ENCODE measurements around the gene ERVK3-1. TPM values are rescaled to one million over a fixed set of nuclear protein-coding genes. Genes with fewer than 3 reads are reported as not detected.

Gene ERVK3-1
- polyA plus RNA-seq, 1 donor from 2014 or later: 141 TPM

GRCh38 chr19:58354478-58355030, 49.4 kb downstream of the ERVK3-1 start:
- no peaks in the 10 kb centered on the region for H3K79me2 ChIP-seq (replicated peaks; ENCODE audit: insufficient read depth, low read length)
- H3K9me2 ChIP-seq (ENCODE audit: insufficient read depth, low read length): no peaks in the 10 kb centered on the region
- TF ChIP-seq POLR2AphosphoS5 (IDR thresholded peaks at IDR 0.05) (no peak), EZH2 (IDR thresholded peaks at IDR 0.05; ENCODE audit: borderline replicate concordance, insufficient read depth, low read length, poor library complexity, severe bottlenecking) (no peak), REST (IDR thresholded peaks at IDR 0.05; ENCODE audit: borderline replicate concordance) (no peak), SMC3 (conservative IDR thresholded peaks at IDR 0.05; ENCODE audit: poor library complexity) (no peak), RAD21 (conservative IDR thresholded peaks at IDR 0.05) (no peak), TAF1 (IDR thresholded peaks at IDR 0.05; ENCODE audit: low read depth) (no peak), EP300 (conservative IDR thresholded peaks at IDR 0.05; ENCODE audit: poor library complexity, severe bottlenecking) (no peak), MXI1 (conservative IDR thresholded peaks at IDR 0.05; ENCODE audit: poor library complexity, severe bottlenecking) (no peak), CTCF (IDR thresholded peaks at IDR 0.05; ENCODE audit: poor library complexity, severe bottlenecking) (no peak)
- H3K4me3 ChIP-seq (ENCODE audit: low read length): no peak overlapping the region
- no peaks in the 10 kb centered on the region for H4K20me1 ChIP-seq (ENCODE audit: insufficient read depth)
- no peaks in the 10 kb centered on the region for H3K27me3 ChIP-seq (ENCODE audit: insufficient read depth, low read depth, low read length)
- H3K36me3 ChIP-seq (ENCODE audit: insufficient read depth, low read length): no peaks in the 10 kb centered on the region
- H3K9me3 ChIP-seq (ENCODE audit: low read length): no peaks in the 10 kb centered on the region
- H3K4me2 ChIP-seq (ENCODE audit: low read length): no peak overlapping the region
- H3K27ac ChIP-seq (ENCODE audit: low read length): no peak overlapping the region
- H3K9ac ChIP-seq (ENCODE audit: low read length): no peak overlapping the region
- no peaks in the 10 kb centered on the region for H3F3A ChIP-seq (ENCODE audit: insufficient read depth, low read length, poor library complexity, severe bottlenecking)
- no peak overlapping the region for H2AFZ ChIP-seq (ENCODE audit: low read depth, low read length)

- Histone ChIP-seq H3K36me3 (ENCODE audit: insufficient read depth, low read length) (no peaks in the 10 kb centered on the region), H3K9me3 (ENCODE audit: low read length) (no peaks in the 10 kb centered on the region), H3K27me3 (ENCODE audit: insufficient read depth, low read depth, low read length) (no peaks in the 10 kb centered on the region), H3F3A (ENCODE audit: insufficient read depth, low read length, poor library complexity, severe bottlenecking) (no peaks in the 10 kb centered on the region), H3K79me2 (replicated peaks; ENCODE audit: insufficient read depth, low read length) (no peaks in the 10 kb centered on the region), H3K9me2 (ENCODE audit: insufficient read depth, low read length) (no peaks in the 10 kb centered on the region), H4K20me1 (ENCODE audit: insufficient read depth) (no peaks in the 10 kb centered on the region), H3K4me3 (ENCODE audit: low read length) (no peak overlapping the region), H3K27ac (ENCODE audit: low read length) (no peak overlapping the region), H3K4me2 (ENCODE audit: low read length) (no peak overlapping the region), H3K9ac (ENCODE audit: low read length) (no peak overlapping the region), H2AFZ (ENCODE audit: low read depth, low read length) (no peak overlapping the region)
- TF ChIP-seq REST (IDR thresholded peaks at IDR 0.05; ENCODE audit: borderline replicate concordance): no peak
- no peak for TF ChIP-seq TAF1 (IDR thresholded peaks at IDR 0.05; ENCODE audit: low read depth)
- TF ChIP-seq EZH2 (IDR thresholded peaks at IDR 0.05; ENCODE audit: borderline replicate concordance, insufficient read depth, low read length, poor library complexity, severe bottlenecking): no peak
- TF ChIP-seq SMC3 (conservative IDR thresholded peaks at IDR 0.05; ENCODE audit: poor library complexity): no peak
- TF ChIP-seq MXI1 (conservative IDR thresholded peaks at IDR 0.05; ENCODE audit: poor library complexity, severe bottlenecking): no peak
- TF ChIP-seq RAD21 (conservative IDR thresholded peaks at IDR 0.05): no peak
- no peak for TF ChIP-seq CTCF (IDR thresholded peaks at IDR 0.05; ENCODE audit: poor library complexity, severe bottlenecking)
- TF ChIP-seq POLR2AphosphoS5 (IDR thresholded peaks at IDR 0.05): no peak
- no peak for TF ChIP-seq EP300 (conservative IDR thresholded peaks at IDR 0.05; ENCODE audit: poor library complexity, severe bottlenecking)
These were observed 50.1 kb downstream of the ERVK3-1 start for GRCh38 chr19:58355215-58355796.
